Central memory CD8-positive, alpha-beta T cell (primary cell): ENCODE results near the gene MFF.

Experiments used
- ATAC-seq: fragments of 150-1000 bp; cut with Tn5 transposase; replicated peaks from 2 replicates; pipeline ENCODE4 v1.10.0; 2022; ENCODE audit warnings: mild to moderate bottlenecking, moderate FRiP score, moderate number of reproducible peaks; ENCODE audit not compliant: poor library complexity, severe bottlenecking; ENCODE audit errors: extremely low read depth
- DNase-seq, 2 donors: peaks; one replicate each; pipeline ENCODE4 v3.0.0; 2021; ENCODE audit warnings: low spot score in 2 of 2
- H3K27ac Mint-ChIP-seq: one replicate; pipeline ENCODE4 v1.8.0; 2022; ENCODE audit warnings: low read depth, mild to moderate bottlenecking, moderate library complexity, mixed read lengths
- H3K27me3 Mint-ChIP-seq: one replicate; pipeline ENCODE4 v1.8.0; 2022; ENCODE audit warnings: mixed read lengths
- H3K36me3 Mint-ChIP-seq: one replicate; pipeline ENCODE4 v1.8.0; 2022; ENCODE audit warnings: mild to moderate bottlenecking, moderate library complexity, mixed read lengths; ENCODE audit not compliant: insufficient read depth
- H3K4me1 Mint-ChIP-seq: one replicate; pipeline ENCODE4 v1.8.0; 2022; ENCODE audit warnings: mixed read lengths
- H3K4me3 Mint-ChIP-seq: one replicate; pipeline ENCODE4 v1.8.0; 2022; ENCODE audit warnings: mild to moderate bottlenecking, moderate library complexity, mixed read lengths
- H3K9me3 Mint-ChIP-seq: one replicate; pipeline ENCODE4 v1.8.0; 2022; ENCODE audit warnings: mixed read lengths

MFF gene

GRCh38 chr2:227312579-227312978 lies 12.5 kb upstream of the MFF start:
- no peaks in the 10 kb centered on the region for H3K36me3 Mint-ChIP-seq
- peaks cover 12% of the 10 kb centered on the region for H3K27me3 Mint-ChIP-seq
- no peak for ATAC-seq
- H3K27ac Mint-ChIP-seq = no peak overlapping the region
- H3K9me3 Mint-ChIP-seq = no peaks in the 10 kb centered on the region
- no peak overlapping the region for H3K4me3 Mint-ChIP-seq
- no peak for DNase-seq
- H3K4me1 Mint-ChIP-seq = no peaks in the 10 kb centered on the region

- no peaks in the 10 kb centered on the region for H3K9me3 Mint-ChIP-seq
- no peak for DNase-seq
- H3K4me3 Mint-ChIP-seq = no peak overlapping the region
- H3K27ac Mint-ChIP-seq = no peak overlapping the region
- no peaks in the 10 kb centered on the region for H3K36me3 Mint-ChIP-seq
- H3K4me1 Mint-ChIP-seq = no peaks in the 10 kb centered on the region
- ATAC-seq = no peak
- H3K27me3 Mint-ChIP-seq = peaks cover 17% of the 10 kb centered on the region
Observed at GRCh38 chr2:227313310-227313709, 11.7 kb upstream of the MFF start.

GRCh38 chr2:227317834-227318233 lies 7.2 kb upstream of the MFF start:
- DNase-seq = no peak
- peaks cover 17% of the 10 kb centered on the region for H3K27me3 Mint-ChIP-seq

GRCh38 chr2:227320305-227321094 lies 4.6 kb upstream of the MFF start:
- Mint-ChIP-seq H3K36me3 (peaks cover 10% of the 10 kb centered on the region), H3K4me3 (no peak overlapping the region), H3K9me3 (no peaks in the 10 kb centered on the region), H3K27me3 (peaks cover 17% of the 10 kb centered on the region), H3K27ac (peak overlapping the region; percentile 0), H3K4me1 (peaks cover 13% of the 10 kb centered on the region)
- ATAC-seq (no peak), DNase-seq (no peak)

More at GRCh38 chr2:227317834-227318233, 7.2 kb upstream of the MFF start:
- no peak for ATAC-seq
- Mint-ChIP-seq H3K9me3 (no peaks in the 10 kb centered on the region), H3K36me3 (peaks cover 1% of the 10 kb centered on the region), H3K27ac (no peak overlapping the region), H3K4me3 (no peak overlapping the region), H3K4me1 (peaks cover 4% of the 10 kb centered on the region)

GRCh38 chr2:227322530-227323205 lies 2.4 kb upstream of the MFF start:
- H3K27ac Mint-ChIP-seq = no peak overlapping the region

GRCh38 chr2:227323818-227324217 lies 1.2 kb upstream of the MFF start:
- Mint-ChIP-seq H3K4me3 (no peak overlapping the region), H3K27ac (no peak overlapping the region), H3K27me3 (no peaks in the 10 kb centered on the region), H3K4me1 (peaks cover 32% of the 10 kb centered on the region), H3K36me3 (peaks cover 16% of the 10 kb centered on the region), H3K9me3 (no peaks in the 10 kb centered on the region)
- DNase-seq = no peak
- no peak for ATAC-seq

More at GRCh38 chr2:227322530-227323205, 2.4 kb upstream of the MFF start:
- peaks cover 4% of the 10 kb centered on the region for H3K27me3 Mint-ChIP-seq
- DNase-seq = no peak
- peaks cover 32% of the 10 kb centered on the region for H3K4me1 Mint-ChIP-seq
- no peaks in the 10 kb centered on the region for H3K9me3 Mint-ChIP-seq
- no peak for ATAC-seq
- H3K4me3 Mint-ChIP-seq = no peak overlapping the region
- peaks cover 13% of the 10 kb centered on the region for H3K36me3 Mint-ChIP-seq

GRCh38 chr2:227324642-227324994 lies 433 bp upstream of the MFF start:
- H3K4me3 Mint-ChIP-seq = peak overlapping the region; percentile 88
- H3K27ac Mint-ChIP-seq = peak overlapping the region; percentile 87
- no peaks in the 10 kb centered on the region for H3K9me3 Mint-ChIP-seq
- DNase-seq (no peak), ATAC-seq (no peak)
- H3K4me1 Mint-ChIP-seq = peaks cover 32% of the 10 kb centered on the region
- H3K36me3 Mint-ChIP-seq = peaks cover 16% of the 10 kb centered on the region
- no peaks in the 10 kb centered on the region for H3K27me3 Mint-ChIP-seq

GRCh38 chr2:227325839-227326195 lies 766 bp downstream of the MFF start:
- DNase-seq (no peak), ATAC-seq (peak; percentile 2)
- H3K36me3 Mint-ChIP-seq = peaks cover 19% of the 10 kb centered on the region
- peaks cover 32% of the 10 kb centered on the region for H3K4me1 Mint-ChIP-seq
- H3K27me3 Mint-ChIP-seq = no peaks in the 10 kb centered on the region
- H3K9me3 Mint-ChIP-seq = no peaks in the 10 kb centered on the region
- peak overlapping the region; percentile 88 for H3K4me3 Mint-ChIP-seq
- peak overlapping the region; percentile 87 for H3K27ac Mint-ChIP-seq

- DNase-seq (no peak), ATAC-seq (no peak)
- Mint-ChIP-seq H3K36me3 (peaks cover 26% of the 10 kb centered on the region), H3K27me3 (no peaks in the 10 kb centered on the region), H3K4me1 (peaks cover 37% of the 10 kb centered on the region), H3K4me3 (peak overlapping the region; percentile 88), H3K27ac (peak overlapping the region; percentile 87), H3K9me3 (no peaks in the 10 kb centered on the region)
Observed at GRCh38 chr2:227326783-227327182, 1.7 kb downstream of the MFF start.

- Mint-ChIP-seq H3K4me1 (peaks cover 11% of the 10 kb centered on the region), H3K27ac (no peak overlapping the region), H3K36me3 (peaks cover 45% of the 10 kb centered on the region), H3K27me3 (no peaks in the 10 kb centered on the region), H3K4me3 (no peak overlapping the region), H3K9me3 (no peaks in the 10 kb centered on the region)
- ATAC-seq (no peak), DNase-seq (no peak)
Observed at GRCh38 chr2:227335713-227336112, 10.7 kb downstream of the MFF start.

- peaks cover 35% of the 10 kb centered on the region for H3K36me3 Mint-ChIP-seq
- H3K4me1 Mint-ChIP-seq = peaks cover 2% of the 10 kb centered on the region
- H3K27ac Mint-ChIP-seq = no peak overlapping the region
- no peak for DNase-seq
- ATAC-seq = no peak
- no peak overlapping the region for H3K4me3 Mint-ChIP-seq
- H3K9me3 Mint-ChIP-seq = no peaks in the 10 kb centered on the region
- no peaks in the 10 kb centered on the region for H3K27me3 Mint-ChIP-seq
Observed at GRCh38 chr2:227337442-227337841, 12.4 kb downstream of the MFF start.

GRCh38 chr2:227339098-227339599 lies 14.1 kb downstream of the MFF start:
- Mint-ChIP-seq H3K4me3 (no peak overlapping the region), H3K36me3 (peaks cover 37% of the 10 kb centered on the region), H3K27me3 (no peaks in the 10 kb centered on the region), H3K4me1 (no peaks in the 10 kb centered on the region), H3K27ac (no peak overlapping the region), H3K9me3 (no peaks in the 10 kb centered on the region)
- ATAC-seq = no peak
- DNase-seq = no peak

- Mint-ChIP-seq H3K4me1 (no peaks in the 10 kb centered on the region), H3K27ac (no peak overlapping the region), H3K27me3 (no peaks in the 10 kb centered on the region), H3K36me3 (peaks cover 30% of the 10 kb centered on the region), H3K9me3 (no peaks in the 10 kb centered on the region), H3K4me3 (no peak overlapping the region)
- DNase-seq (no peak), ATAC-seq (no peak)
Observed at GRCh38 chr2:227340106-227340505, 15.1 kb downstream of the MFF start.
